ENCODE data around the gene TENM3. TPM values are rescaled to one million over a fixed set of nuclear protein-coding genes. Genes with fewer than 3 reads are reported as not detected.

TENM3 gene
- total and polyA plus RNA-seq, 2 of the 8 experiments (the other 6 are each of a cell fraction or from before 2014, with no cell fraction given), result 36.9 to 69.3 TPM

GRCh38 chr4:182491719-182492118 is 248.5 kb downstream of the TENM3 start:
- H3K4me1 ChIP-seq (replicated peaks in 1 of 4; ENCODE audit: control insufficient read depth in 3 of 4, insufficient read depth in 4 of 4, low read length in 3 of 4), result peaks cover 0 to 9% (median 3%) of the 10 kb centered on the region in 4 experiments; a peak in 3 of 7 replicates
- H2BK20ac ChIP-seq (ENCODE audit: low read length), result no peak overlapping the region
- CTCF ChIA-PET (ENCODE audit: partially characterized antibody), result no interaction called here
- no peaks in the 10 kb centered on the region for H3K27me3 ChIP-seq (replicated peaks in 1 of 4; ENCODE audit: control insufficient read depth in 3 of 4, extremely low read depth in 1 of 4, insufficient read depth in 3 of 4, low read length in 3 of 4)
- no peak overlapping the region for H3K18ac ChIP-seq (ENCODE audit: extremely low read depth, low read length)
- no peak overlapping the region for H3K9ac ChIP-seq (replicated peaks in 1 of 4; ENCODE audit: extremely low read depth in 1 of 4, low read depth in 3 of 4, low read length in 3 of 4)
- no peaks in the 10 kb centered on the region for H3K79me1 ChIP-seq (ENCODE audit: low read depth, low read length)
- no peak overlapping the region for H3K4me2 ChIP-seq (ENCODE audit: insufficient read depth in 1 of 2, low read depth in 2 of 2, low read length in 2 of 2)
- H3K9me3 ChIP-seq (ENCODE audit: insufficient read depth in 2 of 2, low read depth in 1 of 2, low read length in 1 of 2), result peaks cover 4% of the 10 kb centered on the region in 2 experiments; a peak in 2 of 4 replicates
- no peak overlapping the region for H3K14ac ChIP-seq (ENCODE audit: insufficient read length)
- H3K27ac ChIP-seq (ENCODE audit: low read depth, low read length), result no peak overlapping the region
- TF ChIP-seq ATF2 (IDR thresholded peaks at IDR 0.05; ENCODE audit: low read length) (no peak), SIN3A (conservative IDR thresholded peaks at IDR 0.05 in 1 of 2, IDR thresholded peaks at IDR 0.05 in 1 of 2; ENCODE audit: low read depth in 1 of 2, low read length in 2 of 2) (no peak), MAX (IDR thresholded peaks at IDR 0.05) (no peak), ASH2L (IDR thresholded peaks at IDR 0.05; ENCODE audit: low read length) (no peak), KDM5A (IDR thresholded peaks at IDR 0.05; ENCODE audit: low read length) (no peak), MAFK (IDR thresholded peaks at IDR 0.05; ENCODE audit: low read depth, low read length) (no peak)
- H2AFZ ChIP-seq (ENCODE audit: low read length), result no peak overlapping the region
- POLR2A ChIA-PET (ENCODE audit: partially characterized antibody), result no interaction called here
- 0 out of 8 replicates have a peak, but pooled peaks cover 0 to under 1% (median 0%) of the 10 kb centered on the region in 4 experiments for H3K36me3 ChIP-seq (ENCODE audit: control insufficient read depth in 2 of 4, insufficient read depth in 4 of 4, low read length in 3 of 4)
- H3K23me2 ChIP-seq (ENCODE audit: low read depth, low read length), result no peaks in the 10 kb centered on the region; the same call in 1 of the 2 replicates
- peaks cover 0 to 4% of the 10 kb centered on the region in 2 experiments for H4K20me1 ChIP-seq (replicated peaks in 1 of 2; ENCODE audit: control insufficient read depth in 1 of 2, insufficient read depth in 2 of 2, low read length in 2 of 2)
- no peak overlapping the region for H4K91ac ChIP-seq (replicated peaks; ENCODE audit: insufficient read length, low read length)
- FAIRE-seq, result no peak
- no peak overlapping the region for H4K8ac ChIP-seq (ENCODE audit: extremely low read depth, insufficient read depth, low read length)
- peaks cover 0 to 71% of the 10 kb centered on the region in 2 experiments; a peak in 2 of 4 replicates for H3K79me2 ChIP-seq (ENCODE audit: control insufficient read depth in 1 of 2, insufficient read depth in 2 of 2, low read length in 2 of 2)
- no peak overlapping the region for H4K5ac ChIP-seq (ENCODE audit: insufficient read length, low read depth, low read length)
- H2BK12ac ChIP-seq (ENCODE audit: low read depth, low read length), result no peak overlapping the region
- H3K23ac ChIP-seq (ENCODE audit: insufficient read length), result no peak overlapping the region
- no peak for DNase-seq (ENCODE audit: low read depth in 1 of 2, low spot score in 2 of 2)
- H3K56ac ChIP-seq (replicated peaks; ENCODE audit: insufficient read length, low read depth, low read length), result no peak overlapping the region
- no peak overlapping the region for H3K4ac ChIP-seq (replicated peaks; ENCODE audit: insufficient read length, low read depth, low read length)
- H3K4me3 ChIP-seq (ENCODE audit: extremely low read depth in 1 of 4, insufficient read depth in 2 of 4, low read depth in 3 of 4, low read length in 4 of 4), result no peak overlapping the region
- no peak overlapping the region for H2BK5ac ChIP-seq (ENCODE audit: low read depth, low read length)
- no peak overlapping the region for H2BK15ac ChIP-seq (ENCODE audit: low read length)
- no peak overlapping the region for H2BK120ac ChIP-seq (replicated peaks; ENCODE audit: low read depth, low read length)
- no peak overlapping the region for H2AK5ac ChIP-seq (ENCODE audit: low read depth, low read length)
